PC-9 (cell line): ENCODE results near the gene FOXN3.

Experiments used
- CTCF ChIP-seq: fragments of 200-600 bp; sonication (generic); conservative IDR thresholded peaks from 2 replicates; pipeline ENCODE4 v1.6.1; 2017; ENCODE audit warnings: mixed run types, antibody characterized with exemption, mild to moderate bottlenecking, moderate library complexity
- EZH2 ChIP-seq: fragments of 200-600 bp; sonication (generic); IDR thresholded peaks from 2 replicates; pipeline ENCODE4 v1.8.0; 2017; ENCODE audit warnings: antibody characterized with exemption, low read depth

- TF ChIP-seq CTCF (no peak), EZH2 (no peak)
Measured at GRCh38 chr14:89294060-89294459, 123.0 kb downstream of the FOXN3 start.
